Tibial nerve (tissue), 4 donors: Measurements from ENCODE around the gene ASCL4.

Experiments
- EP300 ChIP-seq, 2 donors: sonication (generic); formaldehyde crosslinking; IDR thresholded peaks; one replicate each; pipeline ENCODE4 v1.6.1; 2017; ENCODE audit warnings: antibody characterized with exemption in 2 of 2, mild to moderate bottlenecking in 1 of 2
- POLR2A ChIP-seq, 2 donors: fragments of 450-650 bp; IDR thresholded peaks; one replicate each; pipeline ENCODE4 v1.6.1; 2017; ENCODE audit warnings: antibody characterized with exemption in 2 of 2, mild to moderate bottlenecking in 2 of 2, moderate library complexity in 2 of 2
- TF ChIP-seq, protein P1 (sequence below), 5 experiments: fragments of 200-600 bp in 3 of 5; fragments of 450-650 bp in 2 of 5; sonication (generic) in 3 of 5; IDR thresholded peaks; one replicate each; pipeline ENCODE4 v1.5.1; 2016 to 2019; ENCODE audit warnings: antibody characterized with exemption in 5 of 5, mild to moderate bottlenecking in 3 of 5, moderate library complexity in 2 of 5

DNA sequence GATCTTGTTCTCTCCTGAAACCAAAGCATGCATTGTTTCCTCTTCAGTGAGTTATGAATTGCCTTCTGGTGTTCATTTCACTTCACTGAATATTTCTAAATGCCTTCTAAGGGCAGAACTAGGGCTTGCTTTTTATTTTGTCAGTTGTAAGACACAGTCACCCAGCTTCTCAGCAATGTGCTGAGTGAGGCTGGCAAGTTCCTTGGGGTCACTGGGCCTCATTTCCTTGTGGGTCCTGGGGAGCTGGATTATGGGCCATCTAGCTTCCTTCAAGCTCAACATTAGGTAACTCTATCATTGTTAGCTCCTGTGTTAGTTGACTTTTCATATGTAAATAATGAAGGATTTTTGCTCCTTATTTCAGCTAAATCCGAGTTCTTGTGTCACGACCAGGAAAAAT, 13.8 kb downstream of the ASCL4 start:
- no peak for TF ChIP-seq POLR2A (IDR thresholded peaks at IDR 0.05)
- no peak for TF ChIP-seq EP300 (IDR thresholded peaks at IDR 0.05)
- TF ChIP-seq, protein P1, sequence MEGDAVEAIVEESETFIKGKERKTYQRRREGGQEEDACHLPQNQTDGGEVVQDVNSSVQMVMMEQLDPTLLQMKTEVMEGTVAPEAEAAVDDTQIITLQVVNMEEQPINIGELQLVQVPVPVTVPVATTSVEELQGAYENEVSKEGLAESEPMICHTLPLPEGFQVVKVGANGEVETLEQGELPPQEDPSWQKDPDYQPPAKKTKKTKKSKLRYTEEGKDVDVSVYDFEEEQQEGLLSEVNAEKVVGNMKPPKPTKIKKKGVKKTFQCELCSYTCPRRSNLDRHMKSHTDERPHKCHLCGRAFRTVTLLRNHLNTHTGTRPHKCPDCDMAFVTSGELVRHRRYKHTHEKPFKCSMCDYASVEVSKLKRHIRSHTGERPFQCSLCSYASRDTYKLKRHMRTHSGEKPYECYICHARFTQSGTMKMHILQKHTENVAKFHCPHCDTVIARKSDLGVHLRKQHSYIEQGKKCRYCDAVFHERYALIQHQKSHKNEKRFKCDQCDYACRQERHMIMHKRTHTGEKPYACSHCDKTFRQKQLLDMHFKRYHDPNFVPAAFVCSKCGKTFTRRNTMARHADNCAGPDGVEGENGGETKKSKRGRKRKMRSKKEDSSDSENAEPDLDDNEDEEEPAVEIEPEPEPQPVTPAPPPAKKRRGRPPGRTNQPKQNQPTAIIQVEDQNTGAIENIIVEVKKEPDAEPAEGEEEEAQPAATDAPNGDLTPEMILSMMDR (IDR thresholded peaks at IDR 0.05), result no peak
